ENCODE data around the gene RPS24. TPM values are rescaled to one million over a fixed set of nuclear protein-coding genes. Genes with fewer than 3 reads are reported as not detected.

RPS24 gene
- total and polyA plus RNA-seq, 4 donors, result 314 to 1,104 (median 812) TPM

GRCh38 chr10:78066012-78066411 lies 32.3 kb downstream of the RPS24 start:
- TF ChIP-seq NR2F2 (IDR thresholded peaks at IDR 0.05) (no peak), HNF4A (conservative IDR thresholded peaks at IDR 0.05) (no peak), JUND (IDR thresholded peaks at IDR 0.05) (no peak), RAD21 (IDR thresholded peaks at IDR 0.05) (no peak)
- TF ChIP-seq, protein P1, sequence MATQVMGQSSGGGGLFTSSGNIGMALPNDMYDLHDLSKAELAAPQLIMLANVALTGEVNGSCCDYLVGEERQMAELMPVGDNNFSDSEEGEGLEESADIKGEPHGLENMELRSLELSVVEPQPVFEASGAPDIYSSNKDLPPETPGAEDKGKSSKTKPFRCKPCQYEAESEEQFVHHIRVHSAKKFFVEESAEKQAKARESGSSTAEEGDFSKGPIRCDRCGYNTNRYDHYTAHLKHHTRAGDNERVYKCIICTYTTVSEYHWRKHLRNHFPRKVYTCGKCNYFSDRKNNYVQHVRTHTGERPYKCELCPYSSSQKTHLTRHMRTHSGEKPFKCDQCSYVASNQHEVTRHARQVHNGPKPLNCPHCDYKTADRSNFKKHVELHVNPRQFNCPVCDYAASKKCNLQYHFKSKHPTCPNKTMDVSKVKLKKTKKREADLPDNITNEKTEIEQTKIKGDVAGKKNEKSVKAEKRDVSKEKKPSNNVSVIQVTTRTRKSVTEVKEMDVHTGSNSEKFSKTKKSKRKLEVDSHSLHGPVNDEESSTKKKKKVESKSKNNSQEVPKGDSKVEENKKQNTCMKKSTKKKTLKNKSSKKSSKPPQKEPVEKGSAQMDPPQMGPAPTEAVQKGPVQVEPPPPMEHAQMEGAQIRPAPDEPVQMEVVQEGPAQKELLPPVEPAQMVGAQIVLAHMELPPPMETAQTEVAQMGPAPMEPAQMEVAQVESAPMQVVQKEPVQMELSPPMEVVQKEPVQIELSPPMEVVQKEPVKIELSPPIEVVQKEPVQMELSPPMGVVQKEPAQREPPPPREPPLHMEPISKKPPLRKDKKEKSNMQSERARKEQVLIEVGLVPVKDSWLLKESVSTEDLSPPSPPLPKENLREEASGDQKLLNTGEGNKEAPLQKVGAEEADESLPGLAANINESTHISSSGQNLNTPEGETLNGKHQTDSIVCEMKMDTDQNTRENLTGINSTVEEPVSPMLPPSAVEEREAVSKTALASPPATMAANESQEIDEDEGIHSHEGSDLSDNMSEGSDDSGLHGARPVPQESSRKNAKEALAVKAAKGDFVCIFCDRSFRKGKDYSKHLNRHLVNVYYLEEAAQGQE (IDR thresholded peaks at IDR 0.05), result no peak
- H3K4me1 ChIP-seq (ENCODE audit: control insufficient read depth in 4 of 4, insufficient read depth in 4 of 4, low read length in 3 of 4), result no peaks in the 10 kb centered on the region
- no peak for DNase-seq (ENCODE audit: low spot score)
- H3K9ac ChIP-seq (ENCODE audit: low read depth in 1 of 2, low read length in 2 of 2), result no peak overlapping the region
- H3K4me3 ChIP-seq (ENCODE audit: low read depth in 1 of 3, low read length in 3 of 3), result no peak overlapping the region
- WGBS, result 67% methylated on average over 5 of the region's 5 CpGs
- no peaks in the 10 kb centered on the region for H3K36me3 ChIP-seq (ENCODE audit: control insufficient read depth in 4 of 4, insufficient read depth in 3 of 4, low read depth in 1 of 4, low read length in 3 of 4)
- no peak overlapping the region for H3K27ac ChIP-seq (ENCODE audit: low read depth in 1 of 2, low read length in 2 of 2)
- no peaks in the 10 kb centered on the region for H3K9me3 ChIP-seq (ENCODE audit: control insufficient read depth in 4 of 4, low read length in 3 of 4)
- H3K27me3 ChIP-seq (ENCODE audit: control insufficient read depth in 4 of 4, insufficient read depth in 4 of 4, low read length in 3 of 4), result no peaks in the 10 kb centered on the region

GRCh38 chr10:78066728-78067430 lies 33.2 kb downstream of the RPS24 start:
- no peak overlapping the region for H3K9ac ChIP-seq (ENCODE audit: low read depth in 1 of 2, low read length in 2 of 2)
- H3K36me3 ChIP-seq (ENCODE audit: control insufficient read depth in 4 of 4, insufficient read depth in 3 of 4, low read depth in 1 of 4, low read length in 3 of 4), result no peaks in the 10 kb centered on the region
- H3K9me3 ChIP-seq (ENCODE audit: control insufficient read depth in 4 of 4, low read length in 3 of 4), result no peaks in the 10 kb centered on the region
- DNase-seq (ENCODE audit: low spot score), result no peak
- no peaks in the 10 kb centered on the region for H3K27me3 ChIP-seq (ENCODE audit: control insufficient read depth in 4 of 4, insufficient read depth in 4 of 4, low read length in 3 of 4)
- H3K4me3 ChIP-seq (ENCODE audit: low read depth in 1 of 3, low read length in 3 of 3), result no peak overlapping the region
- H3K27ac ChIP-seq (ENCODE audit: low read depth in 1 of 2, low read length in 2 of 2), result no peak overlapping the region
- TF ChIP-seq FOXA1 (IDR thresholded peaks at IDR 0.05) (no peak), HNF4G (IDR thresholded peaks at IDR 0.05) (no peak), RXRA (IDR thresholded peaks at IDR 0.05) (no peak), HNF4A (conservative IDR thresholded peaks at IDR 0.05) (no peak), JUND (IDR thresholded peaks at IDR 0.05) (no peak)
- TF ChIP-seq, protein P1 (IDR thresholded peaks at IDR 0.05), result no peak
- WGBS, result 86% methylated on average over 11 of the region's 11 CpGs
- H3K4me1 ChIP-seq (ENCODE audit: control insufficient read depth in 4 of 4, insufficient read depth in 4 of 4, low read length in 3 of 4), result no peaks in the 10 kb centered on the region

DNA sequence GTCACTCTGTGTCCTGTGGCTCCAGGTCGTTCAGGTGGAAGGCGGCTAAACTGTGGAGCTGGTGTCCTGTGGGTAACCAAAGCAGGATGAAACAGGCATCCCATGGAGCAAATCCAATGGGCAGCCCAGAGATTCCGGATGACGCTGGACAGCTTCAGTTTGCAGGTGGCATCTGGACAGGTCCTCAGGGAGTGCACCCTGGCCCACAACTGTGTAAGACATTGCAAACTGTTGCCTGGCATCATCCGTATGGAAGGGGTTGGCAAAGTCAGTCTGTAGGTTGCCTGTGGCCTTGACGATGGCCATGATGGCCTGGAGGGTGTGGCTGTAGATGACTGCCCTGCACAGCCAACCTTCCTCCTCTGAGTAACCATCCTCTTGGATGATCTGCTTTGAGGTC lies 35.5 kb downstream of the RPS24 start:
- H3K27ac ChIP-seq (ENCODE audit: low read depth in 1 of 2, low read length in 2 of 2), result no peak overlapping the region
- WGBS, result 92% methylated on average over 6 of the region's 6 CpGs
- H3K36me3 ChIP-seq (ENCODE audit: control insufficient read depth in 4 of 4, insufficient read depth in 3 of 4, low read depth in 1 of 4, low read length in 3 of 4), result no peaks in the 10 kb centered on the region
- H3K4me1 ChIP-seq (ENCODE audit: control insufficient read depth in 4 of 4, insufficient read depth in 4 of 4, low read length in 3 of 4), result no peaks in the 10 kb centered on the region
- no peak overlapping the region for H3K4me3 ChIP-seq (ENCODE audit: low read depth in 1 of 3, low read length in 3 of 3)
- H3K27me3 ChIP-seq (ENCODE audit: control insufficient read depth in 4 of 4, insufficient read depth in 4 of 4, low read length in 3 of 4), result no peaks in the 10 kb centered on the region
- no peaks in the 10 kb centered on the region for H3K9me3 ChIP-seq (ENCODE audit: control insufficient read depth in 4 of 4, low read length in 3 of 4)
- no peak for DNase-seq (ENCODE audit: low spot score)
- H3K9ac ChIP-seq (ENCODE audit: low read depth in 1 of 2, low read length in 2 of 2), result no peak overlapping the region
- TF ChIP-seq HNF4G (IDR thresholded peaks at IDR 0.05), result no peak
- no peak for TF ChIP-seq RXRA (IDR thresholded peaks at IDR 0.05)
- TF ChIP-seq TAF1 (conservative IDR thresholded peaks at IDR 0.05), result no peak
- TF ChIP-seq SP1 (IDR thresholded peaks at IDR 0.05), result no peak
- TF ChIP-seq FOXA1 (IDR thresholded peaks at IDR 0.05), result no peak
- no peak for TF ChIP-seq JUND (IDR thresholded peaks at IDR 0.05)
- no peak for TF ChIP-seq EGR1 (IDR thresholded peaks at IDR 0.05; ENCODE audit: low read depth in 2 of 2)
- TF ChIP-seq, protein P2, sequence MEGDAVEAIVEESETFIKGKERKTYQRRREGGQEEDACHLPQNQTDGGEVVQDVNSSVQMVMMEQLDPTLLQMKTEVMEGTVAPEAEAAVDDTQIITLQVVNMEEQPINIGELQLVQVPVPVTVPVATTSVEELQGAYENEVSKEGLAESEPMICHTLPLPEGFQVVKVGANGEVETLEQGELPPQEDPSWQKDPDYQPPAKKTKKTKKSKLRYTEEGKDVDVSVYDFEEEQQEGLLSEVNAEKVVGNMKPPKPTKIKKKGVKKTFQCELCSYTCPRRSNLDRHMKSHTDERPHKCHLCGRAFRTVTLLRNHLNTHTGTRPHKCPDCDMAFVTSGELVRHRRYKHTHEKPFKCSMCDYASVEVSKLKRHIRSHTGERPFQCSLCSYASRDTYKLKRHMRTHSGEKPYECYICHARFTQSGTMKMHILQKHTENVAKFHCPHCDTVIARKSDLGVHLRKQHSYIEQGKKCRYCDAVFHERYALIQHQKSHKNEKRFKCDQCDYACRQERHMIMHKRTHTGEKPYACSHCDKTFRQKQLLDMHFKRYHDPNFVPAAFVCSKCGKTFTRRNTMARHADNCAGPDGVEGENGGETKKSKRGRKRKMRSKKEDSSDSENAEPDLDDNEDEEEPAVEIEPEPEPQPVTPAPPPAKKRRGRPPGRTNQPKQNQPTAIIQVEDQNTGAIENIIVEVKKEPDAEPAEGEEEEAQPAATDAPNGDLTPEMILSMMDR (IDR thresholded peaks at IDR 0.05; ENCODE audit: low read depth, low read length, missing input control), result no peak
- no peak for TF ChIP-seq GABPA (IDR thresholded peaks at IDR 0.05 in 1 of 2, conservative IDR thresholded peaks at IDR 0.05 in 1 of 2)
- TF ChIP-seq, protein P3, sequence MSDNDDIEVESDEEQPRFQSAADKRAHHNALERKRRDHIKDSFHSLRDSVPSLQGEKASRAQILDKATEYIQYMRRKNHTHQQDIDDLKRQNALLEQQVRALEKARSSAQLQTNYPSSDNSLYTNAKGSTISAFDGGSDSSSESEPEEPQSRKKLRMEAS (IDR thresholded peaks at IDR 0.05), result no peak
- TF ChIP-seq, protein P4, sequence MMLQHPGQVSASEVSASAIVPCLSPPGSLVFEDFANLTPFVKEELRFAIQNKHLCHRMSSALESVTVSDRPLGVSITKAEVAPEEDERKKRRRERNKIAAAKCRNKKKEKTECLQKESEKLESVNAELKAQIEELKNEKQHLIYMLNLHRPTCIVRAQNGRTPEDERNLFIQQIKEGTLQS (IDR thresholded peaks at IDR 0.05), result no peak
- TF ChIP-seq HNF4A (conservative IDR thresholded peaks at IDR 0.05), result no peak
- TF ChIP-seq YY1 (IDR thresholded peaks at IDR 0.05), result no peak
